ENCODE measurements around the gene PITRM1.

PITRM1 gene

GRCh38 chr10:3186368-3186767 lies 13.8 kb upstream of the PITRM1 start:
- no peak overlapping the region for H3K27ac ChIP-seq
- no peak for TF ChIP-seq CTCF (conservative IDR thresholded peaks at IDR 0.05)

GRCh38 chr10:3185386-3185785 lies 12.8 kb upstream of the PITRM1 start:
- TF ChIP-seq CTCF (conservative IDR thresholded peaks at IDR 0.05) = no peak
- no peak overlapping the region for H3K27ac ChIP-seq

GRCh38 chr10:3180355-3181025 lies 7.9 kb upstream of the PITRM1 start:
- TF ChIP-seq CTCF (conservative IDR thresholded peaks at IDR 0.05) = no peak
- no peak overlapping the region for H3K27ac ChIP-seq

- H3K27ac ChIP-seq = no peak overlapping the region
- no peak for TF ChIP-seq CTCF (conservative IDR thresholded peaks at IDR 0.05)
Observed at GRCh38 chr10:3179174-3179573, 6.6 kb upstream of the PITRM1 start.

GRCh38 chr10:3178042-3178441 lies 5.5 kb upstream of the PITRM1 start:
- H3K27ac ChIP-seq = no peak overlapping the region
- TF ChIP-seq CTCF (conservative IDR thresholded peaks at IDR 0.05) = no peak

- H3K27ac ChIP-seq = peak overlapping the region; percentile 31; the same call in 1 of the 2 replicates
Observed at GRCh38 chr10:3173171-3173878, 743 bp upstream of the PITRM1 start.

GRCh38 chr10:3172081-3172445 lies 519 bp downstream of the PITRM1 start:
- TF ChIP-seq CTCF (conservative IDR thresholded peaks at IDR 0.05) = no peak
- peak overlapping the region; percentile 77 for H3K27ac ChIP-seq

More at GRCh38 chr10:3173171-3173878, 743 bp upstream of the PITRM1 start:
- no peak for TF ChIP-seq CTCF (conservative IDR thresholded peaks at IDR 0.05)

- H3K27ac ChIP-seq = peak overlapping the region; percentile 77; the same call in 1 of the 2 replicates
Observed at GRCh38 chr10:3171488-3171887, 1.1 kb downstream of the PITRM1 start.

Measured in VCaP (cell line).